ENCODE results near the gene RPGR. TPM values are rescaled to one million over a fixed set of nuclear protein-coding genes. Genes with fewer than 3 reads are reported as not detected.

The RPGR gene
- 10.7 and 11.3 TPM in 2 replicates for total RNA-seq

DNA sequence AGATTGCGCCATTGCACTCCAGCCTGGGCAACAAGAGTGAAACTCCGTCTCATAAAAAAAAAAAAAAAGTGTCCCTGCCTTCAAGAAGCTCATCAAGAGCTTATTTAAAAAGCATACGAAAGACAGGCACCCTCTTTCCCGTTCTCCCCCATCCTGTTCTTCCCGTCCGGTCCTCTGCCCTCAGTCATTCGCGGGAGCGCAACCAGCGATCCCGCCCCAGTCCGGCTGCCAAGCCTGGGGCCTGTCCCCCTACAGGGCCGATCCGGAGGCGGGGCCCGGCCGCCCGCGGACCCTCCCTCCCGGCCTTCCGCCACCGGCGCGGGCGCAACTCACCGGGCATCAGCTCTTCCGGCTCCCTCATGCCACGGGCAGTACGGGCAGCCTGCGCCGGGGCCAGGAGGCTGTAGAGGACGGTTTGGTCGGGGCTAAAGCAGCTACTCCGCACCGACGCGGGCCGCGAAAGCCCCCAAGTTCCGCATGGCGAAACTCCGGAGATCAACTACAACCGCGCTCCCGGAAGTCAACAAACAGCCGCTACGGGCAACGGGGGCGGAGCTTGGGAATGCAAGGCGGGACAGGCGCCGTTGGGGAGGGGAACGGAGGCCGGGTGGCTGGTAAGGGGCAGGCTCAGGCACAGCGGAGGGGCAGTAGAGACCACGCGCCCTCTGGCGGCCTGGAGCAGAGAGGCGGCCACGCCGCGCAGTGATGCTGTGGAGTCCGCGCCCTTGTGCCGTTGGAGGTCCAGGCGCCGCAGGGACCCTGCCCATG is at the start of gene RPGR:
RPGR (minus strand) TSS at position 503 of the 768 bp plus-strand sequence; CDS start at position 361, 142 bp downstream.

GRCh38 chrX:38352362-38352761 is 25.1 kb upstream of the RPGR start, which contains the start of gene OTC:
TSS of gene OTC (plus strand) at chrX:38352604. CDS start at chrX:38352697, 93 bp downstream.

DNA sequence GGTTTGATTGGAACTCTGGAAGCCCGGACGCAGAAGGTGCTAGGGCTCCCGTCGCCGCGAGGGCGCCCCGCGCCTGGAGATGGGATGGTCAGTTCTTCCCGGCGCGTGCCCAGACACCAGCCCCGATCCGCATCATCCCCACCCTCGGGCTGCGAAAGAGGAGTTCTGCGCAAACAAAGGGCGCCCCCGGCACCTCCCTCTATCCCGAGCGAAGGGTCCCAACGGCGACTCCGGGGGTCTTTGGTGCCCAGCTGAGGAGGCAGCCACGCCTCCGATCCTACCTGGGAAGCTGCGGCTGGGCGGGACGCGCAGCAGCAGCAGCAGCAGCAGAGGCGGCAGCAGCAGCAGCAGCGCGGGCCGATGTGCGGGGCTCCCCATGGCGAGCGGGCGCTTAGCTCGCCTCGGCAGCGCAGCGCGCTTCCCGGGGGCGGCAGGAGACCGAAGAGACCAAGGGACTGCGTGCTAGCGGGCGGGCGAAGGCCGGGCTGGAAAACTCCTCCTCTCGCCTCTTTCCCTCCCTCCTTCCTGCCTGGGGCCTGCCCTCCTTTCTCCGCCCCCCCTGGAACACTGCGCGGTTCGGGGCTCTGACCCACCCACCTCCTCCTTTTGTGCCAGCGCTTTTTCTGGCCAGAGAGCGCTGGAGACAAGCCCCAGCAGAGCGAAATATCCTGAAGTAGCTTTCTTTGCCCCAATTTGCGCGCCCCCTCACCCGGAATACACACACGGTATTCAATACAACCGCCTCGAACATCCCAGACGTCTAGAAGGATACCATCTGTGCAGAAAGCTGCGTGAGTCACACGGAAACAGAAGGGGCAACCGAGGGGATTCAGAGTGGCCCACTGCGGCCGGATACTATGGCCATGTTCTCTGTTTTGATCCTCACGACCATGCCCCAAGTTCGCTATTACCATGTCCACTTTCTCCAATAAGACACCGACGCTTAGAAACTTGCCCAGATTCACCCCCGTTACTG is 106.6 kb downstream of the RPGR start, which contains the start of gene SRPX:
SRPX (minus strand) TSS at position 457 of the 976 bp plus-strand sequence; CDS start at position 378, 79 bp downstream.

Small RNA genes lying within 50 kb of the gene (small RNA-seq; reads per million reads assigned to genes)
- not detected for gene RF00322 (ENCODE audit: low replicate concordance)

Other genes starting within 250 kb of the RPGR start
- 46.0 and 64.6 TPM in 2 replicates for gene SRPX, start 106.6 kb downstream of the RPGR start, total RNA-seq
- gene OTC, start 25.1 kb upstream of the RPGR start, total RNA-seq: not detected in 2 replicates
- not detected in 2 replicates for gene TSPAN7, start 234.0 kb upstream of the RPGR start, total RNA-seq